GM12878 (cell line): ENCODE results near the gene TACC3. TPM values are rescaled to one million over a fixed set of nuclear protein-coding genes. Genes with fewer than 3 reads are reported as not detected.

Experiments
- CUX1 ChIP-seq: IDR thresholded peaks from 2 replicates; pipeline ENCODE4 v1.6.1; 2012; ENCODE audit warnings: improper control_type of control experiment, low read depth, low read length; ENCODE audit not compliant: insufficient replicate concordance
- IRF3 ChIP-seq: fragments of 450-650 bp; IDR thresholded peaks from 2 replicates; pipeline ENCODE4 v1.6.1; 2014; ENCODE audit warnings: mild to moderate bottlenecking
- LARP7 ChIP-seq: fragments of 450-650 bp; IDR thresholded peaks from 2 replicates; pipeline ENCODE4 v1.6.1; 2017; ENCODE audit warnings: mild to moderate bottlenecking
- PAX5 ChIP-seq: IDR thresholded peaks from 2 replicates; pipeline ENCODE4 v1.6.1; 2011; ENCODE audit warnings: low read depth, low read length, borderline replicate concordance
- RFX5 ChIP-seq: IDR thresholded peaks from 2 replicates; pipeline ENCODE4 v1.6.1; 2011; ENCODE audit warnings: low read depth, low read length, improper control_type of control experiment
- SIX5 ChIP-seq: IDR thresholded peaks from 2 replicates; pipeline ENCODE4 v1.6.1; 2011; ENCODE audit warnings: mild to moderate bottlenecking, low read depth, low read length, moderate library complexity; ENCODE audit not compliant: severe bottlenecking
- TCF3 ChIP-seq: IDR thresholded peaks from 2 replicates; pipeline ENCODE4 v1.6.1; 2012; ENCODE audit warnings: low read depth, mild to moderate bottlenecking, low read length, borderline replicate concordance; ENCODE audit not compliant: insufficient read depth
- ZBTB4 ChIP-seq: fragments of 450-650 bp; formaldehyde crosslinking; IDR thresholded peaks from 2 replicates; pipeline ENCODE4 v1.4.0; 2022; ENCODE audit warnings: mild to moderate bottlenecking, moderate library complexity
- ZNF217 ChIP-seq: fragments of 450-650 bp; IDR thresholded peaks from 2 replicates; pipeline ENCODE4 v1.6.1; 2017; ENCODE audit warnings: antibody characterized with exemption, mild to moderate bottlenecking
- polyA plus RNA-seq, 11 experiments: library from polyadenylated mRNA; depleted of rRNA in 4 of 11; unstranded in 6 of 11; stranded (reverse) in 5 of 11; fragments of >200 nt; fragmentation: Nextera tagmentation in 4 of 11; fragmentation: Illumina TruSeq in 1 of 11; extraction: Ambion mirVana in 4 of 11; extraction: Trizol in 1 of 11; gene quantifications; 1 replicate in 1 of 11; 2 replicates in 10 of 11; pipeline versions ENCODE4 v1.2.1 to v1.2.3, GENCODE V29; 2011 to 2016; ENCODE audit warnings: inconsistent platforms in 2 of 11, missing spikeins in 2 of 11, low read depth in 1 of 11
- total RNA-seq, 4 experiments: library from RNA; depleted of rRNA in 3 of 4; stranded (reverse); fragments of >200 nt in 3 of 4; fragmentation: Illumina TruSeq in 1 of 4; extraction: Trizol in 1 of 4; gene quantifications; 2 replicates each; pipeline versions ENCODE4 v1.2.1 to v1.2.3, GENCODE V29; 2013 to 2021
- TF ChIP-seq, protein P1 (sequence below): IDR thresholded peaks from 2 replicates; pipeline ENCODE4 v1.6.1; 2012; ENCODE audit warnings: mild to moderate bottlenecking, low read depth, low read length
- TF ChIP-seq, protein P2 (sequence below): fragments of 450-650 bp; IDR thresholded peaks from 2 replicates; pipeline ENCODE4 v1.6.1; 2017; ENCODE audit warnings: mild to moderate bottlenecking, moderate library complexity

Gene TACC3
- total and polyA plus RNA-seq, 10 of the 15 experiments (the other 5 are each of a cell fraction or from before 2014, with no cell fraction given), result 2.8 to 121 (median 73.3) TPM

DNA sequence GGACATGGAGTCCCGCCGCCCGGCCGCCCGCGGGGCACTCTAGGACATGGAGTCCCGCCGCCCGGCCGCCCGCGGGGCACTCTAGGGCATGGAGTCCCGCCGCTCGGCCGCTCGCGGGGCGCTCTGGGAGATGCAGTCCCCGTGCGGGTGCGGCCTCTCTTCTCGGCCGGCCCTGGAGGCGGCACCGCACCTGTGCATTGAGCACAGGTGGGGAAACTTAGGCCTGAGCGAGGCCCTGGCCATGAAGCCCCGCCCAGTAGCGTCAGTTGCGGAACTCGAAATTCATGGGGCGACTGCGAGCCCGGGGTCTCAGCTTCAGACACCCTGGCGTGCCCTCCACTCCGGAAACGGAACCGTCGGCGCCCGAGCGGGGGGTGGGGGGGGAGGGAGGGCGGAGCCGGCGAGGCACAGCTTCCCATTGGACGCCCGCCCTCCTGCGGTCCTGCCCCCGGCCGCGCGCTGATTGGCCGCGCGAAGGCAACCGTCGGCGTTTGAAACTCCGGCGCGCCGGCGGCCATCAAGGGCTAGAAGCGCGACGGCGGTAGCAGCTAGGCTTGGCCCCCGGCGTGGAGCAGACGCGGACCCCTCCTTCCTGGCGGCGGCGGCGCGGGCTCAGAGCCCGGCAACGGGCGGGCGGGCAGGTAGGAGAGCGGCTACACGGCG lies at the start of gene TACC3, which contains the start of gene TMEM129 (continued):
- TF ChIP-seq RFX5 (no peak), IRF3 (no peak), SIX5 (peak; percentile 62), ZNF217 (no peak), PAX5 (peak; percentile 11; the same call in 1 of the 2 replicates), TCF3 (peak; percentile 79), ZBTB4 (no peak), LARP7 (no peak), CUX1 (no peak)
- TF ChIP-seq, protein P1, sequence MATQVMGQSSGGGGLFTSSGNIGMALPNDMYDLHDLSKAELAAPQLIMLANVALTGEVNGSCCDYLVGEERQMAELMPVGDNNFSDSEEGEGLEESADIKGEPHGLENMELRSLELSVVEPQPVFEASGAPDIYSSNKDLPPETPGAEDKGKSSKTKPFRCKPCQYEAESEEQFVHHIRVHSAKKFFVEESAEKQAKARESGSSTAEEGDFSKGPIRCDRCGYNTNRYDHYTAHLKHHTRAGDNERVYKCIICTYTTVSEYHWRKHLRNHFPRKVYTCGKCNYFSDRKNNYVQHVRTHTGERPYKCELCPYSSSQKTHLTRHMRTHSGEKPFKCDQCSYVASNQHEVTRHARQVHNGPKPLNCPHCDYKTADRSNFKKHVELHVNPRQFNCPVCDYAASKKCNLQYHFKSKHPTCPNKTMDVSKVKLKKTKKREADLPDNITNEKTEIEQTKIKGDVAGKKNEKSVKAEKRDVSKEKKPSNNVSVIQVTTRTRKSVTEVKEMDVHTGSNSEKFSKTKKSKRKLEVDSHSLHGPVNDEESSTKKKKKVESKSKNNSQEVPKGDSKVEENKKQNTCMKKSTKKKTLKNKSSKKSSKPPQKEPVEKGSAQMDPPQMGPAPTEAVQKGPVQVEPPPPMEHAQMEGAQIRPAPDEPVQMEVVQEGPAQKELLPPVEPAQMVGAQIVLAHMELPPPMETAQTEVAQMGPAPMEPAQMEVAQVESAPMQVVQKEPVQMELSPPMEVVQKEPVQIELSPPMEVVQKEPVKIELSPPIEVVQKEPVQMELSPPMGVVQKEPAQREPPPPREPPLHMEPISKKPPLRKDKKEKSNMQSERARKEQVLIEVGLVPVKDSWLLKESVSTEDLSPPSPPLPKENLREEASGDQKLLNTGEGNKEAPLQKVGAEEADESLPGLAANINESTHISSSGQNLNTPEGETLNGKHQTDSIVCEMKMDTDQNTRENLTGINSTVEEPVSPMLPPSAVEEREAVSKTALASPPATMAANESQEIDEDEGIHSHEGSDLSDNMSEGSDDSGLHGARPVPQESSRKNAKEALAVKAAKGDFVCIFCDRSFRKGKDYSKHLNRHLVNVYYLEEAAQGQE, result no peak
- TF ChIP-seq, protein P2, sequence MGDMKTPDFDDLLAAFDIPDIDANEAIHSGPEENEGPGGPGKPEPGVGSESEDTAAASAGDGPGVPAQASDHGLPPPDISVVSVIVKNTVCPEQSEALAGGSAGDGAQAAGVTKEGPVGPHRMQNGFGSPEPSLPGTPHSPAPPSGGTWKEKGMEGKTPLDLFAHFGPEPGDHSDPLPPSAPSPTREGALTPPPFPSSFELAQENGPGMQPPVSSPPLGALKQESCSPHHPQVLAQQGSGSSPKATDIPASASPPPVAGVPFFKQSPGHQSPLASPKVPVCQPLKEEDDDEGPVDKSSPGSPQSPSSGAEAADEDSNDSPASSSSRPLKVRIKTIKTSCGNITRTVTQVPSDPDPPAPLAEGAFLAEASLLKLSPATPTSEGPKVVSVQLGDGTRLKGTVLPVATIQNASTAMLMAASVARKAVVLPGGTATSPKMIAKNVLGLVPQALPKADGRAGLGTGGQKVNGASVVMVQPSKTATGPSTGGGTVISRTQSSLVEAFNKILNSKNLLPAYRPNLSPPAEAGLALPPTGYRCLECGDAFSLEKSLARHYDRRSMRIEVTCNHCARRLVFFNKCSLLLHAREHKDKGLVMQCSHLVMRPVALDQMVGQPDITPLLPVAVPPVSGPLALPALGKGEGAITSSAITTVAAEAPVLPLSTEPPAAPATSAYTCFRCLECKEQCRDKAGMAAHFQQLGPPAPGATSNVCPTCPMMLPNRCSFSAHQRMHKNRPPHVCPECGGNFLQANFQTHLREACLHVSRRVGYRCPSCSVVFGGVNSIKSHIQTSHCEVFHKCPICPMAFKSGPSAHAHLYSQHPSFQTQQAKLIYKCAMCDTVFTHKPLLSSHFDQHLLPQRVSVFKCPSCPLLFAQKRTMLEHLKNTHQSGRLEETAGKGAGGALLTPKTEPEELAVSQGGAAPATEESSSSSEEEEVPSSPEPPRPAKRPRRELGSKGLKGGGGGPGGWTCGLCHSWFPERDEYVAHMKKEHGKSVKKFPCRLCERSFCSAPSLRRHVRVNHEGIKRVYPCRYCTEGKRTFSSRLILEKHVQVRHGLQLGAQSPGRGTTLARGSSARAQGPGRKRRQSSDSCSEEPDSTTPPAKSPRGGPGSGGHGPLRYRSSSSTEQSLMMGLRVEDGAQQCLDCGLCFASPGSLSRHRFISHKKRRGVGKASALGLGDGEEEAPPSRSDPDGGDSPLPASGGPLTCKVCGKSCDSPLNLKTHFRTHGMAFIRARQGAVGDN, result no peak
